Measurements from ENCODE around the gene FERMT3. TPM values are rescaled to one million over a fixed set of nuclear protein-coding genes. Genes with fewer than 3 reads are reported as not detected.

The FERMT3 gene
- total and polyA plus RNA-seq, 2 of the 8 experiments (the other 6 are each of a cell fraction or from before 2014, with no cell fraction given): 1.4 to 3.7 TPM

- H4K91ac ChIP-seq (replicated peaks; ENCODE audit: insufficient read length, low read length): peak overlapping the region; percentile 96
- H3K9me3 ChIP-seq (ENCODE audit: insufficient read depth in 2 of 2, low read depth in 1 of 2, low read length in 1 of 2): no peaks in the 10 kb centered on the region
- H3K4me1 ChIP-seq (replicated peaks in 1 of 4; ENCODE audit: control insufficient read depth in 3 of 4, insufficient read depth in 4 of 4, low read length in 3 of 4): peaks cover 0 to 11% (median 9%) of the 10 kb centered on the region in 4 experiments; a peak in 6 of 7 replicates
- H3K4ac ChIP-seq (replicated peaks; ENCODE audit: insufficient read length, low read depth, low read length): peak overlapping the region; percentile 69
- 0 out of 2 replicates have a peak overlapping the region, but pooled peaks have one; percentile 80 for H2BK12ac ChIP-seq (ENCODE audit: low read depth, low read length)
- H2BK20ac ChIP-seq (ENCODE audit: low read length): no peak overlapping the region
- no peak overlapping the region for H3K14ac ChIP-seq (ENCODE audit: insufficient read length)
- CTCF ChIA-PET (ENCODE audit: partially characterized antibody): interaction anchor here (1.4 to 5.5 kb wide), 2 partner anchors 18 to 70 kb away, joined by 3 to 50 read pairs; no protein-coding TSS in a partner anchor
- peak overlapping the region in 1 of 4 experiments; percentile 68; a peak in 1 of 7 replicates for H3K9ac ChIP-seq (replicated peaks in 1 of 4; ENCODE audit: extremely low read depth in 1 of 4, low read depth in 3 of 4, low read length in 3 of 4)
- H3K23me2 ChIP-seq (ENCODE audit: low read depth, low read length): peaks cover 10% of the 10 kb centered on the region; the same call in 1 of the 2 replicates
- H4K20me1 ChIP-seq (replicated peaks in 1 of 2; ENCODE audit: control insufficient read depth in 1 of 2, insufficient read depth in 2 of 2, low read length in 2 of 2): peaks cover 0 to 7% of the 10 kb centered on the region in 2 experiments
- peak overlapping the region; percentile 65 to 87 for H3K4me2 ChIP-seq (ENCODE audit: insufficient read depth in 1 of 2, low read depth in 2 of 2, low read length in 2 of 2)
- POLR2A ChIA-PET (ENCODE audit: partially characterized antibody): interaction anchor here (0.6 to 4.6 kb wide), 13 partner anchors 15 to 451 kb away, joined by 3 to 35 read pairs (median 3); partner anchors contain the start of gene STIP1
- H4K5ac ChIP-seq (ENCODE audit: insufficient read length, low read depth, low read length): peak overlapping the region; percentile 58
- no peak overlapping the region for H3K27ac ChIP-seq (ENCODE audit: low read depth, low read length)
- H2AK5ac ChIP-seq (ENCODE audit: low read depth, low read length): 0 out of 2 replicates have a peak overlapping the region, but pooled peaks have one; percentile 69
- H3K36me3 ChIP-seq (ENCODE audit: control insufficient read depth in 2 of 4, insufficient read depth in 4 of 4, low read length in 3 of 4): 0 out of 8 replicates have a peak, but pooled peaks cover 0 to 3% (median 0%) of the 10 kb centered on the region in 4 experiments
- peaks cover 0 to 3% (median 0%) of the 10 kb centered on the region in 4 experiments; a peak in 2 of 7 replicates for H3K27me3 ChIP-seq (replicated peaks in 1 of 4; ENCODE audit: control insufficient read depth in 3 of 4, extremely low read depth in 1 of 4, insufficient read depth in 3 of 4, low read length in 3 of 4)
- no peak overlapping the region for H3K23ac ChIP-seq (ENCODE audit: insufficient read length)
- WGBS, 2 experiments (ENCODE audit: extremely low coverage in 1 of 2, insufficient coverage in 1 of 2, insufficient read length in 1 of 2, insufficient replicate concordance in 2 of 2, low coverage in 1 of 2, low lambda C conversion rate in 2 of 2, missing lambda C conversion rate in 1 of 2): 4% methylated on average over 13 of the region's 32 CpGs; no CpG with 5 or more reads in 1 of the 2 experiments
- 0 out of 2 replicates have a peak overlapping the region, but pooled peaks have one; percentile 60 for H2BK5ac ChIP-seq (ENCODE audit: low read depth, low read length)
- DNase-seq (ENCODE audit: low read depth in 1 of 2, low spot score in 2 of 2) (no peak), FAIRE-seq (no peak)
- H3K79me2 ChIP-seq (ENCODE audit: control insufficient read depth in 1 of 2, insufficient read depth in 2 of 2, low read length in 2 of 2): 0 out of 4 replicates have a peak, but pooled peaks cover 0 to 2% of the 10 kb centered on the region in 2 experiments
- H3K4me3 ChIP-seq (ENCODE audit: extremely low read depth in 1 of 4, insufficient read depth in 2 of 4, low read depth in 3 of 4, low read length in 4 of 4): peak overlapping the region; percentile 52 to 77 (median 64); a peak in 7 of 8 replicates
- no peak overlapping the region for H2AFZ ChIP-seq (ENCODE audit: low read length)
- H3K18ac ChIP-seq (ENCODE audit: extremely low read depth, low read length): peak overlapping the region; percentile 62
- peak overlapping the region; percentile 91 for H4K8ac ChIP-seq (ENCODE audit: extremely low read depth, insufficient read depth, low read length)
- no peaks in the 10 kb centered on the region; the same call in 1 of the 2 replicates for H3K79me1 ChIP-seq (ENCODE audit: low read depth, low read length)
- H3K56ac ChIP-seq (replicated peaks; ENCODE audit: insufficient read length, low read depth, low read length): no peak overlapping the region
- TF ChIP-seq SIN3A (conservative IDR thresholded peaks at IDR 0.05 in 1 of 2, IDR thresholded peaks at IDR 0.05 in 1 of 2; ENCODE audit: low read depth in 1 of 2, low read length in 2 of 2) (0 out of 4 replicates have a peak, but pooled peaks of 1 of the 2 experiments have one; percentile 10), CHD1 (IDR thresholded peaks at IDR 0.05; ENCODE audit: low read depth, low read length) (no peak)
- H2BK120ac ChIP-seq (replicated peaks; ENCODE audit: low read depth, low read length): no peak overlapping the region
- H2BK15ac ChIP-seq (ENCODE audit: low read length): peak overlapping the region; percentile 97
Measured at GRCh38 chr11:64165481-64165841, 41.1 kb upstream of the FERMT3 start.

Measured in H1 (cell line).